OCI-LY7 (cell line): Measurements from ENCODE around the gene FRMPD4. TPM values are rescaled to one million over a fixed set of nuclear protein-coding genes. Genes with fewer than 3 reads are reported as not detected.

ENCODE experiments used
- BruUV-seq: library from RNA; stranded (reverse); fragments of 400-500 nt; replicated peaks from 2 replicates; lab custom pipeline; 2021; lab: Mats Ljungman, UMichigan
- CTCF ChIA-PET: fragments of 300-600 bp; sonication (Branson Sonifier 250); formaldehyde crosslinking; loops from one replicate; lab custom pipeline; 2022; ENCODE audit warnings: antibody characterized with exemption; ENCODE audit not compliant: unreplicated experiment; lab: Charles Lee
- POLR2A ChIA-PET: fragments of 300-600 bp; sonication (Branson Sonifier 250); formaldehyde crosslinking; loops from one replicate; lab custom pipeline; 2022; ENCODE audit warnings: antibody characterized with exemption; lab: Charles Lee
- DNase-seq: peaks from one replicate; pipeline ENCODE4 v3.0.0-alpha.2; 2015; ENCODE audit warnings: low spot score
- H2AFZ ChIP-seq: fragments of 200-600 bp; sonication (generic), shearing (Covaris generic); 2 replicates; pipeline ENCODE4 v1.6.1; 2014; ENCODE audit warnings: mild to moderate bottlenecking, antibody characterized with exemption, low read length, moderate library complexity
- H3K27ac ChIP-seq: fragments of 200-600 bp; sonication (generic); 2 replicates; pipeline ENCODE4 v1.5.1; 2014; ENCODE audit warnings: mixed run types, low read depth, mild to moderate bottlenecking, moderate library complexity, low read length, inconsistent platforms; ENCODE audit not compliant: poor library complexity, severe bottlenecking
- H3K36me3 ChIP-seq: fragments of 200-600 bp; sonication (generic); 2 replicates; pipeline ENCODE4 v1.6.1; 2014; ENCODE audit warnings: mild to moderate bottlenecking, antibody characterized with exemption, low read length, moderate library complexity, mixed read lengths; ENCODE audit not compliant: insufficient read depth
- H3K4me1 ChIP-seq: fragments of 200-600 bp; sonication (generic); 2 replicates; pipeline ENCODE4 v1.5.1; 2014; ENCODE audit warnings: mild to moderate bottlenecking, low read length; ENCODE audit not compliant: insufficient read depth, poor library complexity, severe bottlenecking
- H3K4me2 ChIP-seq: fragments of 200-600 bp; sonication (generic); 2 replicates; pipeline ENCODE4 v1.6.1; 2014; ENCODE audit warnings: mild to moderate bottlenecking, low read length
- H3K4me3 ChIP-seq: fragments of 200-600 bp; sonication (generic); 2 replicates; pipeline ENCODE4 v1.5.1; 2014; ENCODE audit warnings: mild to moderate bottlenecking, low read depth, low read length; ENCODE audit not compliant: poor library complexity, severe bottlenecking
- H3K79me2 ChIP-seq: fragments of 200-600 bp; sonication (generic); 2 replicates; pipeline ENCODE4 v1.6.1; 2016; ENCODE audit warnings: low read depth, mild to moderate bottlenecking, low read length, moderate library complexity, mixed read lengths; ENCODE audit not compliant: insufficient read depth
- H3K9me2 ChIP-seq: fragments of 200-600 bp; sonication (generic); 2 replicates; pipeline ENCODE4 v1.6.1; 2016; ENCODE audit warnings: mild to moderate bottlenecking, low read length, mixed read lengths; ENCODE audit not compliant: insufficient read depth
- H3K9me3 ChIP-seq: fragments of 200-600 bp; sonication (generic); 2 replicates; pipeline ENCODE4 v1.6.1; 2014; ENCODE audit warnings: mild to moderate bottlenecking, mixed run types, low read length, mixed read lengths
- H4K20me1 ChIP-seq: fragments of 200-600 bp; sonication (generic); 2 replicates; pipeline ENCODE4 v1.6.1; 2014; ENCODE audit warnings: mild to moderate bottlenecking, antibody characterized with exemption, low read length, moderate library complexity, mixed read lengths; ENCODE audit not compliant: insufficient read depth
- EZH2phosphoT487 ChIP-seq: fragments of 200-600 bp; sonication (generic); IDR thresholded peaks from 2 replicates; pipeline ENCODE4 v1.6.1; 2018; ENCODE audit warnings: low read depth, borderline replicate concordance, mild to moderate bottlenecking, mixed run types, antibody characterized with exemption, low read length, moderate library complexity, mixed read lengths
- intact Hi-C: fragments of 100-400 bp; cut with micrococcal nuclease; formaldehyde crosslinking; loops from one replicate; pipeline ENCODE4 v1.10.0; 2022; ENCODE audit not compliant: unreplicated experiment
- total RNA-seq, 2 experiments: library from RNA; depleted of rRNA in 1 of 2; stranded (reverse); fragments of >200 nt in 1 of 2; shearing (Covaris generic) in 1 of 2; gene quantifications; 2 replicates each; pipeline ENCODE4 v1.2.3, GENCODE V29; 2014 to 2022
- TF ChIP-seq, protein P1 (sequence below): fragments of 200-600 bp; sonication (generic); conservative IDR thresholded peaks from 2 replicates; pipeline ENCODE4 v1.5.1; 2014; ENCODE audit warnings: mild to moderate bottlenecking, antibody characterized with exemption, low read length, moderate library complexity, mixed read lengths

FRMPD4 gene
- total RNA-seq, 2 experiments from 2014 or later: not detected

DNA sequence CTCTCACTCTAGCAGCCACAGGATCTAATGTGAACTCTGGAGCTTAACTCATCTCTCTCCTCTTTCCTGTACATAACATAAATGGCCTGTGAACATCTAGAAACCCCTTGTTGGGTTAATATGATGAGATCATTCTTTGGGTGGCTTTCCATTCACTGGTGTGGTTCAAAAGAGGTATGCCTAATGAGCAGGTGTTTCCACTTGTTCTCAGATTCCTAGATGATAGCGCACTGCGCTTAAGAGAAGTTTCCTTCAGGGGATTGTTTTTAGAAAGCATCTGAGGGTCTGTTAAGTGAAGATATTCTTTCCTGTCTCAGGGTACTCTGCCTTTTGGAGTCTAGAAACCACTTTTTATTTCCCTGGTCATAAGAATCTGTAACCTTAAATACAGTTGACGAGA lies 32.5 kb downstream of the FRMPD4 start:
- DNase-seq: no peak
- POLR2A ChIA-PET: no interaction called here
- H3K9me2 ChIP-seq: no peaks in the 10 kb centered on the region
- no peak for TF ChIP-seq EZH2phosphoT487
- TF ChIP-seq, protein P1, sequence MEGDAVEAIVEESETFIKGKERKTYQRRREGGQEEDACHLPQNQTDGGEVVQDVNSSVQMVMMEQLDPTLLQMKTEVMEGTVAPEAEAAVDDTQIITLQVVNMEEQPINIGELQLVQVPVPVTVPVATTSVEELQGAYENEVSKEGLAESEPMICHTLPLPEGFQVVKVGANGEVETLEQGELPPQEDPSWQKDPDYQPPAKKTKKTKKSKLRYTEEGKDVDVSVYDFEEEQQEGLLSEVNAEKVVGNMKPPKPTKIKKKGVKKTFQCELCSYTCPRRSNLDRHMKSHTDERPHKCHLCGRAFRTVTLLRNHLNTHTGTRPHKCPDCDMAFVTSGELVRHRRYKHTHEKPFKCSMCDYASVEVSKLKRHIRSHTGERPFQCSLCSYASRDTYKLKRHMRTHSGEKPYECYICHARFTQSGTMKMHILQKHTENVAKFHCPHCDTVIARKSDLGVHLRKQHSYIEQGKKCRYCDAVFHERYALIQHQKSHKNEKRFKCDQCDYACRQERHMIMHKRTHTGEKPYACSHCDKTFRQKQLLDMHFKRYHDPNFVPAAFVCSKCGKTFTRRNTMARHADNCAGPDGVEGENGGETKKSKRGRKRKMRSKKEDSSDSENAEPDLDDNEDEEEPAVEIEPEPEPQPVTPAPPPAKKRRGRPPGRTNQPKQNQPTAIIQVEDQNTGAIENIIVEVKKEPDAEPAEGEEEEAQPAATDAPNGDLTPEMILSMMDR: no peak
- H4K20me1 ChIP-seq: no peaks in the 10 kb centered on the region
- CTCF ChIA-PET: no interaction called here
- no peaks in the 10 kb centered on the region for H3K36me3 ChIP-seq
- intact Hi-C loops: no loop called here
- no peaks in the 10 kb centered on the region for H3K4me1 ChIP-seq
- no peaks in the 10 kb centered on the region for H3K9me3 ChIP-seq
- H2AFZ ChIP-seq: no peak overlapping the region
- no peaks in the 10 kb centered on the region for H3K79me2 ChIP-seq
- H3K4me3 ChIP-seq: no peak overlapping the region
- no peak overlapping the region for H3K4me2 ChIP-seq
- H3K27ac ChIP-seq: no peak overlapping the region
- BruUV-seq: no TSS peak

GRCh38 chrX:12174358-12174757 lies 36.1 kb downstream of the FRMPD4 start:
- no peak for DNase-seq
- no peaks in the 10 kb centered on the region for H4K20me1 ChIP-seq
- no peak overlapping the region for H2AFZ ChIP-seq
- no peaks in the 10 kb centered on the region for H3K9me2 ChIP-seq
- TF ChIP-seq, protein P1: no peak
- no peak for TF ChIP-seq EZH2phosphoT487
- BruUV-seq: no TSS peak
- ChIA-PET CTCF (no interaction called here), POLR2A (no interaction called here)
- intact Hi-C loops: no loop called here
- no peaks in the 10 kb centered on the region for H3K4me1 ChIP-seq
- no peaks in the 10 kb centered on the region for H3K9me3 ChIP-seq
- H3K27ac ChIP-seq: no peak overlapping the region
- no peaks in the 10 kb centered on the region for H3K36me3 ChIP-seq
- H3K79me2 ChIP-seq: no peaks in the 10 kb centered on the region
- no peak overlapping the region for H3K4me2 ChIP-seq
- no peak overlapping the region for H3K4me3 ChIP-seq

GRCh38 chrX:12197030-12197429 lies 58.8 kb downstream of the FRMPD4 start:
- H3K4me1 ChIP-seq: no peaks in the 10 kb centered on the region
- H3K9me3 ChIP-seq: no peaks in the 10 kb centered on the region
- BruUV-seq: no TSS peak
- no peak overlapping the region for H3K4me2 ChIP-seq
- no peak for DNase-seq
- no peak overlapping the region for H3K27ac ChIP-seq
- H4K20me1 ChIP-seq: no peaks in the 10 kb centered on the region
- H2AFZ ChIP-seq: no peak overlapping the region
- ChIA-PET POLR2A (no interaction called here), CTCF (no interaction called here)
- H3K36me3 ChIP-seq: no peaks in the 10 kb centered on the region
- TF ChIP-seq, protein P1: no peak
- no peak for TF ChIP-seq EZH2phosphoT487
- no peaks in the 10 kb centered on the region for H3K9me2 ChIP-seq
- H3K79me2 ChIP-seq: no peaks in the 10 kb centered on the region
- intact Hi-C loops: no loop called here
- H3K4me3 ChIP-seq: no peak overlapping the region
